GM10847 (cell line): ENCODE data around the gene ISM2.

Experiments used
- POLR2A ChIP-seq: IDR thresholded peaks from 2 replicates; pipeline ENCODE4 v1.6.1; 2011; ENCODE audit not compliant: insufficient read length; ENCODE audit errors: extremely low read depth

The ISM2 gene

DNA sequence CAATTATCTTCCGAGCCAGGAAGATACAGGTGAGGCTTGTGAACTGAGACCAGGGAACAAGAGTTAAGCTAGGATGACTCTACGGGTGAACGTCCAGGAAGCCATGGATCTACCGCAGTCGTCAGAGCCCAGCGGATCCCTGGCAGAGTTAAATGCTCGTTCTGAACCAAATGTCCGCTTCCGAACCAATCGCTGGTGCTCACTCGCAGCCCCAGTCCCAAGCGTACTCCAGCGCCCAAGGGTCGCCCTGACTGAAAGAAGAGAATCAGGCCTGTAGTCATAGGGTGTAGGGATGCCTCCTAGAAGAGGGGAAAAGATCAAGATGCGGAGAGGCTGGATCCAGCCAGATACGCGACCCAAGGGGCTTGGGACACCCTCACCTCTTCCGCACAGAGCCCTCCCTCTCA lies 41.5 kb downstream of the ISM2 start:
- no peak for TF ChIP-seq POLR2A

DNA sequence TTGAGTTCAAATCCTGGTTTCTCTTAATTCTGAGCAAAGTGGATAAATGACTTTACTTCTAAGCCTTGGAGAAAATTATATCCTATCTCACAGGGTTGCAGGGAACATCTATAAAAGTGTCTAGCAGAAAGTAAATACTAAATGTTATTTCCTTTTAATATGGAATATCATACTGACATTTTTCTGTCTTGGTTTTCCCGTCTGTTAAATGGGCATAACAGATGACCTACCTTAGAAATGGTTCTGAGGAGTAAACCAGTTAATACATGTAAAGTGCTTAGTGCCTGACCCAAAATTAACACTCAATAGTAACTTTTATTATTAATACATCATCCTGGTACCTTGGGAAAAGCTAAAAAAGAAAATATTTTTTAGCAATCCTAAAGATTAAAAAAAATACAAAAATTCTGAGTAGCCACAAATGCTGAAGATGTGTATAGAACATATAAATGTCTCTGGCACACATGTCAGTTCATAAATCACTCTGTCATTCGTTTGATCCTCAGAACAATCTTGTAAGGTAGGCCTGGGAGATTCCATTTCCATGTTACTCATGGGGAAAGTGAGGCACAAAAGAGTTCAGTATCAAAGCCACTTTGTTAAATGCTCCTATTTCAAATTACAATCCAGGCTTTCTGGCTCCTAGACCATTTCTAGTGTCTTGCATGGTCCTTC lies 42.5 kb downstream of the ISM2 start:
- TF ChIP-seq POLR2A, result no peak

- no peak for TF ChIP-seq POLR2A
These were observed 56.4 kb downstream of the ISM2 start for GRCh38 chr14:77442196-77442595.

DNA sequence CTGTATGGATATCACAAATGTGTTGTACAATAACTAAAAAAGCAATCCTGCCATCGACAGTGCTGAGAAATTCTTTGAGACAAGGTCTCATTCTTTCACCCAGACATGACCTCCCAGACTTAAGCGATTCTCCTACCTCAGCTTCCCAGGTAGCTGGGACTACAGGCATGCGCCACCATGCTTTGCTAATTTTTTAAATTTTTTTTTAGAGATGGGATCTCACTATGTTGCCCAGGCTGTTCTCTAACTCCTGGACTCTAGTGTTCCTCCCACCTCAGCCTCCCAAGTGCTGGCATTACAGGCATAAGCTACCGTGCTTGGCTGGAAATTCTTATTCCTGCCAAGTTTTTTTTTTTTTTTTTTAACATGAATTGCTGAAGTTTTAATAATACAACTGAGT lies 58.8 kb downstream of the ISM2 start:
- TF ChIP-seq POLR2A, result no peak

- no peak for TF ChIP-seq POLR2A
These were observed 60.0 kb downstream of the ISM2 start for GRCh38 chr14:77438596-77438995.

DNA sequence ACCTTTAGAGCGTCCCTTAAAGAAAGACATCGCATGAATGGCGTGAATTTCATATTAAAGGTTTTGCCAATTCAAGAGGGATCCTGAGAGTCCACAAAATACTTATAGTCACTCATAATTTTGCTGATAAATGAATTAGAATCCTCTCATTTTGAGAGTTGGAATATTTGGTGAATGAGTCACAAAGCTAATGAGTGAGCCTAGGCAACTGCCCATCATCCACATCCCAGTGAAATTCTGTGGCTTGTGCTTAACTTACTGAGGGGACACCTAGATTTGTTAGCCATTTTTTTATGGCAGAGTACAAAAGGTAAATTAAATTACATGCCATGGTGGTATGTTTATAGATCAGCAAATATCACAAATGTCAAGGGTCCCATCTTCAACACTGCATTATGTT lies 62.6 kb downstream of the ISM2 start:
- TF ChIP-seq POLR2A, result no peak

GRCh38 chr14:77426396-77426795 lies 72.2 kb downstream of the ISM2 start:
- TF ChIP-seq POLR2A, result no peak

DNA sequence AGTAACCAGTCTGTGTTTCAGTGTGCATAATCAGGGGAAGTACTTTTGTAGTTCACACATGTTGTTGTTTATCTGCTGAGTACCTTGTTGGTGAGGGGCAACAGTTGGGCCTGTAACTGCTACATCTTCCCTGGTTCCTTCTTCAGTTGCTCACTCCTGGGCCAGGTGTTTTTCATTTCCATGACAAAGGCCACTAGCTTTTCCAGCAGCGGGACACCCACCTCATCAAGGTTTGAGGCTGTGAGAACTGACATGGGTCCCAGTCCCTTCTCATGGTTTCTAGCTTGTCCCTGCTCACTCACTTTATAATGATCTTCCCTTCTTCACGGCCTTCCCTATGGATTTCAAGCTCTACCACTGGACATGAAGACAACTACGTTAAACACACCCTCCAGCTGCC lies 73.8 kb downstream of the ISM2 start:
- no peak for TF ChIP-seq POLR2A
